SK-N-SH (cell line): ENCODE data around the gene PTPN22. TPM values are rescaled to one million over a fixed set of nuclear protein-coding genes. Genes with fewer than 3 reads are reported as not detected.

Experiments used
- CTCF ChIA-PET: fragments of 300-600, 350-600 bp; formaldehyde crosslinking; extraction: SDS; loops from one replicate; lab custom pipeline; 2021; lab: Yijun Ruan, JAX
- POLR2A ChIA-PET: fragments of 350-600 bp; sonication (Branson Sonifier 250); formaldehyde crosslinking; extraction: SDS; loops from one replicate; lab custom pipeline; 2020; ENCODE audit warnings: antibody characterized with exemption, inconsistent platforms; lab: Yijun Ruan, JAX
- DNase-seq: peaks from one replicate; pipeline ENCODE4 v3.0.0; 2012
- H2AFZ ChIP-seq: fragments of 200-600 bp; sonication (generic); 2 replicates; pipeline ENCODE4 v1.8.1; 2016; ENCODE audit warnings: antibody characterized with exemption, mild to moderate bottlenecking, low read depth
- H3F3A ChIP-seq: fragments of 200-600 bp; sonication (generic); replicated peaks from 2 replicates; pipeline ENCODE3; 2016; ENCODE audit warnings: antibody characterized with exemption, mild to moderate bottlenecking; ENCODE audit not compliant: insufficient read depth
- H3K27ac ChIP-seq, 2 experiments: fragments of 200-500 bp in 1 of 2; fragments of 200-600 bp in 1 of 2; sonication (Bioruptor generic) in 1 of 2; sonication (generic), shearing (Covaris generic) in 1 of 2; 2 replicates each; pipeline versions ENCODE4 v1.5.1 to v1.6.1; 2014 to 2016; ENCODE audit warnings: low read depth in 2 of 2, inconsistent platforms in 1 of 2, low read length in 1 of 2, mild to moderate bottlenecking in 1 of 2, mixed read lengths in 1 of 2
- H3K27me3 ChIP-seq: fragments of 200-600 bp; sonication (generic), shearing (Covaris generic); 2 replicates; pipeline ENCODE4 v1.6.1; 2016; ENCODE audit warnings: mixed run types; ENCODE audit not compliant: insufficient read depth
- H3K36me3 ChIP-seq, 2 experiments: fragments of 200-500 bp in 1 of 2; fragments of 200-600 bp in 1 of 2; sonication (Bioruptor generic) in 1 of 2; sonication (generic) in 1 of 2; replicated peaks in 1 of 2; 2 replicates each; pipeline versions ENCODE3 to v1.5.1; 2014 to 2016; ENCODE audit warnings: low read length in 1 of 2, mild to moderate bottlenecking in 1 of 2; ENCODE audit not compliant: insufficient read depth in 2 of 2, control insufficient read depth in 1 of 2
- H3K4me1 ChIP-seq, 2 experiments: fragments of 200-500 bp in 1 of 2; fragments of 200-600 bp in 1 of 2; sonication (Bioruptor generic) in 1 of 2; sonication (generic), shearing (Covaris generic) in 1 of 2; 2 replicates each; pipeline versions ENCODE4 v1.5.1 to v1.6.1; 2014 to 2016; ENCODE audit warnings: low read depth in 1 of 2, low read length in 1 of 2, mixed run types in 1 of 2; ENCODE audit not compliant: insufficient read depth in 2 of 2, control insufficient read depth in 1 of 2
- H3K4me2 ChIP-seq: fragments of 200-600 bp; sonication (generic), shearing (Covaris generic); 2 replicates; pipeline ENCODE4 v1.6.1; 2017; ENCODE audit warnings: mixed run types
- H3K4me3 ChIP-seq, 2 experiments: fragments of 200-500 bp in 1 of 2; fragments of 200-600 bp in 1 of 2; sonication (Bioruptor generic) in 1 of 2; sonication (generic), shearing (Covaris generic) in 1 of 2; 2 replicates each; pipeline versions ENCODE4 v1.5.1 to v1.8.1; 2014 to 2016; ENCODE audit warnings: low read depth in 2 of 2, inconsistent platforms in 1 of 2, low read length in 1 of 2, mild to moderate bottlenecking in 1 of 2, mixed read lengths in 1 of 2, moderate library complexity in 1 of 2
- H3K79me2 ChIP-seq: fragments of 200-600 bp; sonication (generic); 2 replicates; pipeline ENCODE4 v1.8.1; 2017; ENCODE audit warnings: mild to moderate bottlenecking; ENCODE audit not compliant: insufficient read depth
- H3K9ac ChIP-seq: fragments of 200-600 bp; sonication (generic); 2 replicates; pipeline ENCODE4 v1.6.1; 2017; ENCODE audit warnings: mixed run types
- H3K9me2 ChIP-seq: fragments of 200-600 bp; sonication (generic); 2 replicates; pipeline ENCODE4 v1.6.1; 2017; ENCODE audit warnings: mixed run types
- H3K9me3 ChIP-seq: fragments of 200-600 bp; sonication (generic); 2 replicates; pipeline ENCODE4 v1.6.1; 2017; ENCODE audit warnings: mixed run types, mild to moderate bottlenecking, moderate library complexity
- H4K20me1 ChIP-seq: fragments of 200-600 bp; sonication (generic); 2 replicates; pipeline ENCODE4 v1.6.1; 2017; ENCODE audit warnings: mild to moderate bottlenecking, mixed run types; ENCODE audit not compliant: insufficient read depth
- CTCF ChIP-seq: fragments of 200-600 bp; sonication (generic); IDR thresholded peaks from 2 replicates; pipeline ENCODE4 v1.6.1; 2017; ENCODE audit warnings: antibody characterized with exemption, mild to moderate bottlenecking, moderate library complexity
- ELF1 ChIP-seq: IDR thresholded peaks from 2 replicates; pipeline ENCODE4 v1.4.0; 2012
- EP300 ChIP-seq, 2 experiments: IDR thresholded peaks; 2 replicates each; pipeline versions ENCODE4 v1.4.0 to v1.6.1; 2012; ENCODE audit warnings: borderline replicate concordance in 1 of 2, low read depth in 1 of 2, low read length in 1 of 2
- EZH2phosphoT487 ChIP-seq: fragments of 200-600 bp; sonication (generic); IDR thresholded peaks from 2 replicates; pipeline ENCODE4 v1.6.1; 2017; ENCODE audit warnings: low read depth, mixed run types, mild to moderate bottlenecking, antibody characterized with exemption, moderate library complexity, borderline replicate concordance
- GATA2 ChIP-seq: sonication (generic); formaldehyde crosslinking; IDR thresholded peaks from 2 replicates; pipeline ENCODE4 v1.5.0; 2020; ENCODE audit warnings: mild to moderate bottlenecking, missing genetic modification reagents
- JUND ChIP-seq: IDR thresholded peaks from 2 replicates; pipeline ENCODE4 v1.4.0; 2012
- MXI1 ChIP-seq: IDR thresholded peaks from 2 replicates; pipeline ENCODE4 v1.6.1; 2012; ENCODE audit warnings: mild to moderate bottlenecking, low read depth, low read length, improper control_type of control experiment
- NFIC ChIP-seq: IDR thresholded peaks from 2 replicates; pipeline ENCODE4 v1.4.0; 2012; ENCODE audit warnings: borderline replicate concordance
- PBX3 ChIP-seq: IDR thresholded peaks from 2 replicates; pipeline ENCODE4; 2012
- RAD21 ChIP-seq: IDR thresholded peaks from 2 replicates; pipeline ENCODE4 v1.6.1; 2012; ENCODE audit warnings: mild to moderate bottlenecking, low read length
- REST ChIP-seq: IDR thresholded peaks from 2 replicates; pipeline ENCODE4 v1.6.1; 2012; ENCODE audit warnings: mild to moderate bottlenecking, low read depth, low read length, moderate library complexity
- SMC3 ChIP-seq: IDR thresholded peaks from 2 replicates; pipeline ENCODE4 v1.6.1; 2012; ENCODE audit warnings: low read depth, low read length, improper control_type of control experiment
- TAF1 ChIP-seq: IDR thresholded peaks from 2 replicates; pipeline ENCODE4 v1.6.1; 2012; ENCODE audit warnings: low read depth, mild to moderate bottlenecking, low read length, moderate library complexity, borderline replicate concordance
- USF2 ChIP-seq: fragments of 150-350 bp; IDR thresholded peaks from 2 replicates; pipeline ENCODE4 v1.6.1; 2017; ENCODE audit warnings: antibody characterized with exemption, low read length, low read depth, borderline replicate concordance
- YY1 ChIP-seq: IDR thresholded peaks from 2 replicates; pipeline ENCODE4 v1.4.0; 2012; ENCODE audit warnings: low read depth, mild to moderate bottlenecking
- ZBTB33 ChIP-seq: IDR thresholded peaks from 2 replicates; pipeline ENCODE4 v1.4.0; 2012; ENCODE audit warnings: low read depth, borderline replicate concordance
- WGBS: methylation state at CpG from one replicate; pipeline ENCODE4 v1.1.6; 2017; ENCODE audit warnings: low lambda C conversion rate; 5-methylcytosine and 5-hydroxymethylcytosine counted together
- polyA plus RNA-seq, 3 experiments: library from polyadenylated mRNA; depleted of rRNA; stranded (reverse); fragments of >200 nt; gene quantifications; 2 replicates each; pipeline ENCODE4 v1.2.3, GENCODE V29; 2012

PTPN22 gene
- polyA plus RNA-seq, 1 of the 3 experiments (the other 2 are of a cell fraction): 0.12 TPM

- POLR2A ChIA-PET: interaction anchor here (1.0 kb wide), 1 partner anchor 11 kb away, joined by 3 read pairs; no protein-coding TSS in a partner anchor
- peaks cover 23 to 26% of the 10 kb centered on the region in 2 experiments for H3K36me3 ChIP-seq
Measured at GRCh38 chr1:113893267-113893666, 21.8 kb upstream of the PTPN22 start.

GRCh38 chr1:113891631-113892220, 20.2 kb upstream of the PTPN22 start:
- 90% methylated on average over 11 of the region's 11 CpGs for WGBS
- H3K9me2 ChIP-seq: no peaks in the 10 kb centered on the region
- no peak for DNase-seq
- H2AFZ ChIP-seq: no peak overlapping the region
- peaks cover 9 to 20% of the 10 kb centered on the region in 2 experiments for H3K36me3 ChIP-seq
- no peak overlapping the region for H3K4me2 ChIP-seq
- no peaks in the 10 kb centered on the region for H4K20me1 ChIP-seq
- no peaks in the 10 kb centered on the region for H3K79me2 ChIP-seq
- ChIA-PET CTCF (no interaction called here), POLR2A (no interaction called here)
- no peaks in the 10 kb centered on the region for H3K27me3 ChIP-seq
- peaks cover 0 to 6% of the 10 kb centered on the region in 2 experiments; a peak in 1 of 4 replicates for H3K4me1 ChIP-seq
- peaks cover 13% of the 10 kb centered on the region for H3F3A ChIP-seq
- H3K9me3 ChIP-seq: no peaks in the 10 kb centered on the region
- H3K4me3 ChIP-seq: no peak overlapping the region
- H3K9ac ChIP-seq: no peak overlapping the region
- H3K27ac ChIP-seq: no peak overlapping the region
- no peak for TF ChIP-seq GATA2 (CRISPR knock-in tag)
- no peak for TF ChIP-seq ELF1
- no peak for TF ChIP-seq EP300 (IDR thresholded peaks at IDR 0.05; ENCODE audit: borderline replicate concordance in 1 of 2, low read depth in 1 of 2, low read length in 1 of 2)
- TF ChIP-seq EZH2phosphoT487: no peak
- no peak for TF ChIP-seq PBX3
- TF ChIP-seq MXI1: no peak
- TF ChIP-seq CTCF: no peak
- TF ChIP-seq REST: no peak
- TF ChIP-seq ZBTB33: no peak
- TF ChIP-seq JUND: no peak
- no peak for TF ChIP-seq YY1
- no peak for TF ChIP-seq SMC3
- TF ChIP-seq NFIC: no peak
- no peak for TF ChIP-seq TAF1

More at GRCh38 chr1:113893267-113893666, 21.8 kb upstream of the PTPN22 start:
- H3K9me2 ChIP-seq: no peaks in the 10 kb centered on the region
- DNase-seq: no peak
- no peak overlapping the region for H3K9ac ChIP-seq
- peaks cover 0 to 6% of the 10 kb centered on the region in 2 experiments; a peak in 1 of 4 replicates for H3K4me1 ChIP-seq
- no peak overlapping the region for H3K27ac ChIP-seq
- H2AFZ ChIP-seq: no peak overlapping the region
- no peaks in the 10 kb centered on the region for H3K9me3 ChIP-seq
- CTCF ChIA-PET: interaction anchor here (0.7 to 1.2 kb wide), 3 partner anchors 13 to 821 kb away, joined by 3 read pairs; partner anchors contain the start of gene LRIG2
- TF ChIP-seq RAD21: no peak
- TF ChIP-seq EZH2phosphoT487: no peak
- TF ChIP-seq GATA2 (CRISPR knock-in tag): no peak
- no peak for TF ChIP-seq USF2
- H3K4me2 ChIP-seq: no peak overlapping the region
- H3K79me2 ChIP-seq: no peaks in the 10 kb centered on the region; the same call in 1 of the 2 replicates
- WGBS: 95% methylated on average over 3 of the region's 3 CpGs
- H4K20me1 ChIP-seq: no peaks in the 10 kb centered on the region
- H3F3A ChIP-seq: peaks cover 16% of the 10 kb centered on the region
- no peaks in the 10 kb centered on the region for H3K27me3 ChIP-seq
- no peak overlapping the region for H3K4me3 ChIP-seq
